ENCODE data around the gene SLC7A10.
"Not testable (repeated sequence)": the region's sequence is repeated elsewhere in the genome, so short reads cannot be mapped to it uniquely, and the experiment has no call there.

The SLC7A10 gene

DNA sequence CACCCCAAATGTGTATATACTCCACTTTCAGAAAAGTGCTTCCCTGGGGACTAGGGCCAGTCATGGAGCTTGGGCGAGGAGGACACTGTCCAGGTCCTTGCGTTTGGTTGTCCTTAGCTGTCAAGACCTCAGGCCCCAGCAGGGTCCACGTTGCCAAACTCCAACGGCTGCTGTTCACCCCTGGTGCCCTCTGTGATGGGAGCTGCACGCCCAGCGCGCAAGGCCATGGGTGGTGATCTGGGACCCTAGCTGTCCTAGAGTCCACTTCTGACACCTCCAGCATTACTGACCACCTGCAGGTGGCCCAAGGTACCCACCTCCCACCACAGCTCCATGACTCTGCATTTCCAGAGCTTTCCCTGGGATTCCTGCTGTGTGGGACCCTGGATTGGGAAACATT is 27.5 kb downstream of the SLC7A10 start:
- no peak for DNase-seq

DNA sequence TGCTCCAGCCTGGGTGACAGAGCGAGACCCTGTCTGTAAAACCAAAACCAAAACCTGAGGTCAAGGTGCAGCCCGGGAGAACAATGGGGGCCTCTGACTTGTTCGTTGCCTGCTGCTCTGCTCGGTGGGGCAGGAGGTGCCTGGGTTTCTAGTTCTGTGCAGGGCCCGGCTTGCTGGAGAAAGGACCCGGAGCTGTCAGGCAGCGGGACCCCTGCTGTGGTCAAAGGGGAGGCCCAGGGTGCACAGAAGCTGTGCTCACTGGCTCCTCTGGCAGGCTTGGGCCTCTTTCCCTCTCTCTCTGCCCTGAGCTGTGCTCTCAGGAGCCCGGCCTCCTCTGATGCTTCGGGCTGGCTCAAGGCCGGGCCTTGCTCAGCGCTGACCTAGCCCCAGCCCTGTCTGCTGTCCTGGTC is 28.1 kb downstream of the SLC7A10 start:
- no peak for DNase-seq

- no peak for DNase-seq
Observed at GRCh38 chr19:33196446-33197193, 29.0 kb downstream of the SLC7A10 start.

- DNase-seq, result no peak
Observed at GRCh38 chr19:33195645-33196347, 29.9 kb downstream of the SLC7A10 start.

- DNase-seq, result no peak
Observed at GRCh38 chr19:33194886-33195644, 30.6 kb downstream of the SLC7A10 start.

DNA sequence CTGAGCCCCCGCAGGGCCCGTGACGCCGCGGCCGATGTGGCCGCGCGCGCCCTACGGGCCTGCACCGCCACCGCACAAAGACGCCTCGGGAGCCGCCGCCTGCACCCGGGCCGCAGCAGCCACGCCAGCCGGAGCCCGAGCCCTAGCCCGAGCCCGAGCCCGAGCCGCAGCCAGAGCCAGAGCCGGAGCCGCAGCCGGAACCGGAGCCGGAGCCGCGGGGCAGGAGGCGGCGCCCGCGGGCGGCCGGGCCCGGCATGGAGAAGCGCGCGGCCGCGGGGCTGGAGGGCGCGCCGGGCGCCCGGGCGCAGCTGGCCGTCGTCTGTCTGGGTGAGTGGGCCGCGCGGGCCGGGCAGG is 31.1 kb downstream of the SLC7A10 start:
- DNase-seq, result no peak

- DNase-seq, result no peak
Observed at GRCh38 chr19:33193865-33194362, 31.7 kb downstream of the SLC7A10 start, which contains the start of gene LRP3. Gene LRP3 (plus strand): TSS chr19:33194330. CDS start chr19:33194786, 456 bp downstream.

DNA sequence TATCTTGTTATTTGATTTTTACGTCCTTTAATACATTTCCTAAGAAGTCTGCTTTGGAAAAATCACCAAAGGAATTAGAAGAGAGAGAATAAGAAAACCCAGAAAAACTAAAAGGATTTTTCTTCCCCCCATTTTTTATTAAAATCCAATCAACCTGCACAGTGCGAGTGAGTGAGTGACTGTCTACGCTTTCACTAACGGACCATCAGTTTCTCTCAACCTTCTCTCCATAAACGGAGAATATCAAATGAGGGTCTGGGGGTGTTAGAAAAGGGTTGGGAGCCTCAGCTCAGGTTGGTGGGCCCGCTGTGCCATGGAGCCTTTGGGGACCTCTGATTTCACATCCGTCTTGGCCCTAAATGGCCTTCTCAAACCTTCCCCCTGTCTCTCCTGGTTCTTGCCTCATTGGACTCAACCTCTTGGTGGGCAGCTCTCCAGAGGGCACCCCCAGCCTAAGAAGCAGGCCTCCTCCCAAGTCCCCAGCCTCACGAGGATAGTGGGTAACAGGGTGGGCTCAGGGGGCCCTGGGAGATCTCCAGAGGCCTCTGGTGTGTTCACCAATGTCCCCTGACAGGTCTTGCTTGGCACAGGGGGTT is 32.3 kb downstream of the SLC7A10 start:
- DNase-seq, result no peak

DNA sequence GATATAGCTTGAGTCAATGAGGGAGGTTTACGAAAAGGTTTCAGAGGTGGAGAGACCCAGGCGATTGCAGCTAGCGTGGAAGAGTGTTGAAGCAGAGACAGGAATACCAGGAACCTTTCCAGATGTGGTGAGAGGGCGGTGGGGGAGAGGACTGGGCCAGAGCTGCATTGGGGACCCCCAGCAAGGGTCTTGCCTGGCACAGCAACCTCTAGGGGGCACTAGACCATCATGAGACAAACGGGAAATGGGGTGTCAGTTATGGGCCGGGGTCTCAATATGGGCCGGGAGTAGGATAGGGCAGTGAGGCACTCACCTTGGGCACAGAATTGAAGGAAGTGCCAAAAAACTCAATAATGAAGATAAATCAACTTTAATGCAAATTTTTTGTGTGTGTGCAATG is 33.6 kb downstream of the SLC7A10 start:
- DNase-seq, result no peak

DNA sequence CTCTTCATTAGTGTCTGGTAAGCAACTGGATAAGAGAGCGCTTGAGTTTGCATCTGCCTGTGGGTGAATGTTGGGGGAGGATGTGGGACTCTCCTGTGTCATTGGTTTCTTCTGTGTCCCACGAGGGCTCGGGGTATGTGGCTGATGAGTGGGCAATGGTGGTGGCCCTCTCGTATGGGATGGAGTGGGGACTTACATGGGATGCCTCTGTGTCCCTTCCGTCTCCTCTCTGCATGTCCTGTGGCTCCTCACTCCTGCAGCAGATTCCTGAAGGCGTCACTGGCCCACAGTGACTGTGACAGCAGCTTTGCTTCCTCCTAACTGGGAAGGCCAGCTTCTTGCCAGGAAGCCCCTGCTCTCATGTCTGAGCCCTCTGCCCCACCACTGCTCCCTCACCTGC is 34.1 kb downstream of the SLC7A10 start:
- DNase-seq, result no peak

DNA sequence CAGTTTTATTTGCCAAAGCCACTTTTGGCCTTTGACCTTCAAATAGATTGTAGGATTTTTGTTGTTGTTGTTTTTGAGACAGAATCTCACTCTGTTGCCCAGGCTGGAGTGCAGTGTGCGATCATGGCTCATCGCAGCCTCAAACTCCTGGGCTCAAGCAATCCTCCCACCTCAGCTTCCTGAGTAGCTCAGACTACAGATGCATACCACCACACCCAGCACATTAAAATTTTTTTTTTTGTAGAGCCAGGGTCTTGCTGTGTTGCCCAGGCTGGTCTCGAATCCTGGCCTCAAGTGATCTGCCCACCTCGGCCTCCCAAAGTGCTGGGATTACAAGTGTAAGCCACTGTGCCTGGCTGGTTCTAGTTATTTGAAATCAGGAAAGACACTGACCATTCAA is 34.6 kb downstream of the SLC7A10 start:
- DNase-seq, result not testable (repeated sequence)

DNA sequence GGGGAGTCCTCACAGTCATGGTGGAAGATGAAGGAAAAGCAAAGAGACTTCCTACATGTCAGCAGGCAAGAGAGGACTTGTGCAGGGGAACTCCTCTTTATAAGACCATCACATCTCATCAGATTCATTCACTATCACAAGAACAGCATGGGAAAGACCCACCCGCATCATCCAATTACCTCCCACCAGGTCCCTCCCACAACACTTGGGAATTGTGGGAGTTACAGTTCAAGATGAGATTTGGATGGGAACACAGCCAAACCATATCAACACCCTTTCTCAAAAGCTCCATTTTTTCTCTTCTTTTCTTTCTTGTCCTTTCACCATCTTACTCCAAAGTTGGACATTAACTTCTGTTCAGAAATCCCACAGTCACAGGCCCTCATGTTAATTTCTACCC is 36.2 kb downstream of the SLC7A10 start:
- no peak for DNase-seq

GRCh38 chr19:33187183-33187540 is 38.5 kb downstream of the SLC7A10 start:
- DNase-seq, result no peak

DNA sequence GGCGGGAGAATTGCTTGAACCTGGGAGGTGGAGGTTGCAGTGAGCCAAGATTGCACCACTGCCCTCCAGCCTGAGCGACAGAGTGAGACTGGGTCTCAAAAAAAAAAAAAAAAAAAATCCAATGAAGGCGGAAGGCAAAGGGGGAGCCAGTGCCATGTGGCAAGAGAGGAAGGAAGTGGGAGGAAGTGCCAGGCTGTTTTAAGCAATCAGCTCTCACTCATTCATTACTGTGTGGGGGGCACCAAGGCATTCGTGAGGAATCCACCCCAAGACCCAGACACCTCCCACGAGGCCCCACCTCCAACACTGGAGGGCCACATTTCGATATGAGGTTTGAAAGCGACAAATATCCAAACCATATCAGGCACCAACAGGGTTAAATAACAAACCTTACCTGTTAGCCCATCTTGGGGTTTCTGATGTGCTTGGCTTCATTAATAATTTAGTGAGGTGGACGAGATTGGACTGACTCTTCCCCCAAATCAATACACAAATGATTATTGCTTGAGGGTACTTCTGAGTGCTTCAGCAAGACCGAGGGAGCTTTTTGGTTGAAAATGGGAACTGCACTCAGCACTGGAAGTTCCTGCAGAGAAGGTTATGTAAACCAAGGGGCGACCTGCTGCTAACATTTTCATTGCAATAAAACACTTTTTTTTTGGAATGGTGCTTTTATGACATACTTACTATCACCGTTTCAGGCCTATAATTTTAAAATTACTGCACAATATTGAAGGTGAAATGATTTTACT is 39.0 kb downstream of the SLC7A10 start:
- no peak for DNase-seq

DNA sequence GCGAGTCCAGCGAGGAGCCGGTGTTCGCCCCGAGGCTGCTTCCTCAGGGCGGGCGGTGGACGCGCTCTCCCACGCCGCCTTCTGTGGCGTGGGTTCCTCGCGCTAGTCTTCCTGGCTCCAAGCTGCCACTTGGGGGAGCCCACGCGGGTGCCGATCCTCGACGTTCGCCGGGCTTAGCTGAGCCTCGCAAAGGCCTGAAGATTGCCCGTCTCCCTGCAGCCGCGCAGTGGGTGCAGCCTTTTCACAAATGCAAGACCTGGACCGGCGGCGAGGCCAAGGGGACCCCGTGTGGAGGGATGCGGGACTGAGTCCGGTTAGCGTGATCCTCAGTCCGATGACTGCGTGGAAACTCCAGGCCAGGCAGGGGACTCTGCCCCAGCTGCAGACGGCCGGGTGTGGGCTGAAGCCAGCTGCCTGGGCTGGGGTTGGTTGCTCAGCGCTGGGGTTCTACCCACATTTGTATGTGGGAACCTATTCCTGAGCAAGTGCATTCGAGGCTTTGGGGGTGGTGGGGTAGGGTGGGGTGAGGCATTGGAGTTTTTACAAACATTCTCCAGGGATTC is 48.2 kb downstream of the SLC7A10 start:
- no peak for DNase-seq

GRCh38 chr19:33176670-33177416 is 48.8 kb downstream of the SLC7A10 start:
- DNase-seq, result peak; percentile 99

DNA sequence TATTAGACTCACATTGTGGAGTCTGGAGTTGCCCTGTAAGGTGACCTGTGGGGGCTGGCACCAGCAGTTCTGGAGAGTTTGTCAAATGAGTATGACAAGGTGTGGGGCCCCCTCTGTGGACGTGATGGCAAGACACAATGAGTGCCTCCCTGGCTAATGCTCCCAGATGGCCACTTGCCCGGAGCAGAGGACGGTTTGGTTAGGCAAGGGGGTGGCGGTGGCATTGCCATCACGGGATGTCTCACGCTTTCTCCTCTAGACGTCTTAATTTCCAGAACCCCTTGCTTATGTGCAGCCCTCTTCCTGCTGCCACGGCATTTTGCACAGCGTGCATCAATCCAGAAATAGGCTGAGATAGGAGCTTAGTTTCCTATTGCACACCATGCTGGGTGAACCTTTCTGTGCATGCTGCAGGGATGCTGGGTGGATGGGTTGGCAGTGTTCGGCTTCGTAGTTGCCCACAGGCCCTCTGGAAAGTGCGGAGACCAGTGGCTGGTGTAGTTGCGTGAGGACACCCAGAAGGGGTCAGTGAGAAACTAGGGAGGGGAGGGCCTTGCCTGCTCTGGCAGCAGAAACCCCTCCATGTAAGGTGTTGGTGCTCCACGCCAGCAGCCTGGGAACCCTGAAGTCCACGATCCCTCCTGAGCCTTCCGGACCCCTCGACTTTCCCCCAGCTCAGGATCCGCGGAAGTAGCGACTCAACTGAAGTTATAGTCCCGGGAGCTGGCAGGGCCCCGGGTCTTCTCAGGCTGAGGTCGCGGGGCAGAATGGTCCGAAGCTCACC is 49.6 kb downstream of the SLC7A10 start:
- no peak for DNase-seq

GRCh38 chr19:33175156-33175782 is 50.4 kb downstream of the SLC7A10 start:
- no peak for DNase-seq

GRCh38 chr19:33174186-33174585 is 51.5 kb downstream of the SLC7A10 start:
- no peak for DNase-seq

DNA sequence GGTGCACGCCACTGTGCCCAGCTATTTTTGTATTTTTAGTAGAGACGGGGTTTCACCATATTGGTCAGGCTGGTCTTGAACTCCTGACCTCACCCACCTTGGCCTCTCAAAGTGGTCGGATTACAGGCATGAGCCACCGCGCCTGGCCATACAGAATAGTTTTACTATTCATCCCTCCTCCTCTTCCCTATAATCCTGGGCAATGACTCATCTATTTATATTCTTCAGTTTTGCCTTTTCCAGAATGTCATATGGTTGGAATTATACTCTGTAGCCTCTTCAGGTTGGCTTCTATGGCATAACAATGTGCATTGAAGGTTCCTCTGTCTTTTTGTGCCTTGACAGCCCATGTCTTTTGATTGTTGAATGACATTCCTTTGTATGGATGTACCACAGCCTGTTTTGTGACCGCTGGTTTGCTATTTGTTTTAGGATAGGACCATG is 53.7 kb downstream of the SLC7A10 start:
- no peak for DNase-seq

All from NCI-H1694 (cell line).